ENCODE results near the gene IQCK.

GRCh38 chr16:19735074-19735867 lies 17.2 kb downstream of the IQCK start:
- no peak for TF ChIP-seq SP1 (IDR thresholded peaks at IDR 0.05)
- TF ChIP-seq HDGF (IDR thresholded peaks at IDR 0.05; ENCODE audit: borderline replicate concordance): no peak
- no peak for TF ChIP-seq SUZ12 (IDR thresholded peaks at IDR 0.05)
- no peak for TF ChIP-seq CTBP1 (IDR thresholded peaks at IDR 0.05; ENCODE audit: borderline replicate concordance)
